Measurements from ENCODE around the gene HYI.
"Not testable (repeated sequence)": the region's sequence is repeated elsewhere in the genome, so short reads cannot be mapped to it uniquely, and the experiment has no call there.

Gene HYI

DNA sequence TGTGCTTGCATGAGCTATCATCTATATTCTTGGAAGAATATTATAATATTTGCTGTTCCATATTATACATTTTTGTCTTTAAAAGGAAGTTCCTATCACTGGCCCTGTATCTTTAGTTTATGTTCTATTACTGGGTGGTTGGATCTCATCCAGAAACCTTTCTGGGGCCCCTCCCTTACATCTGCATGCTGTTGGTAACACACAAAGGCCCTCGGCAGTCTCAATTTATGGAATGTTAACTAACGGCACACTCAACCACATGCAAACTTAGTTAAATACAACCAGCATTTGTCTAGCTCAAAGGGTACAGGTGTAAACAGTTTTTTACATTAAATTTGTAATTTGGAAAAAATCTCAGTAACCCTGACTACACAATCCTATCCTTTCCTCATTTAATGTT, 9.7 kb upstream of the HYI start:
- Histone ChIP-seq H3K9me3 (ENCODE audit: insufficient read depth, low read depth, low read length) (no peaks in the 10 kb centered on the region), H3K4me3 (ENCODE audit: low read length) (no peak overlapping the region), H3K27me3 (ENCODE audit: insufficient read depth, low read length) (no peaks in the 10 kb centered on the region), H3K27ac (ENCODE audit: low read length) (no peak overlapping the region), H3K9ac (ENCODE audit: low read depth, low read length) (no peak overlapping the region), H3K36me3 (ENCODE audit: insufficient read depth, low read depth, low read length) (no peaks in the 10 kb centered on the region), H3K4me1 (ENCODE audit: insufficient read depth, low read length) (no peaks in the 10 kb centered on the region)

DNA sequence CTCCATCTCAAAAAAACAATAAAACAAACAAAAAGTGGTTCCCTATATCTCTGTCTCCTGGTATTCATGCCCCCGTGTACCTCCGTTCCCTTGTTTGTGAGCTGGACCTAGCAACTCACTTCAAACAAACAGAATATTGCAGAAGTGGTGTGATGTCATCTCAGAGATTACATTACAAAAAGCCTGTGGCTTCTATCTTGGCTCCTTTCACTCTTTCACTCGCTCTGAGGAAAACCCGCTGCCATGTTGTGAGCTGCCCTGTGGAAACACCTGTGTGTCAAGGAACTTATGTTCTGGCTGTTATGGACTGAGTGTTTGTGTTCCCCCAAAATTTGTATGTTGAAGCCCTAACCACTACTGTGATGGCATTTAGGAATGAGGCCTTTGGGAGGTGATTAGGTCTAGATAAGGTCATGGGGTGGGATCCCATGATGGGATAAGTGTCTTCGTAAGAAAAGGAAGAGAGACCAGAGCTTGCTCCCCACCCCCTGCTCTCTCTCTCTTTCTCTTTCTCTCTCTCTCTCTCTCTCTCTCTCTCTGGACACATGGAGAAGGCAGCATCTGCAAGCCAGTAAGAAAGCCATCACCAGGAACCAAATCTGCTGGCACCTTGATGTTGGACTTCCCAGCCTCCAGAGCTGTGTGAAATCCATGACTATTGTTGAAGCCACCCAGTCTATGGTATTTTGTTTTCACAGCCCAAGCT, 7.4 kb upstream of the HYI start:
- H3K4me3 ChIP-seq (ENCODE audit: low read length) = no peak overlapping the region
- no peak overlapping the region for H3K9ac ChIP-seq (ENCODE audit: low read depth, low read length)
- H3K36me3 ChIP-seq (ENCODE audit: insufficient read depth, low read depth, low read length) = no peaks in the 10 kb centered on the region
- H3K9me3 ChIP-seq (ENCODE audit: insufficient read depth, low read depth, low read length) = no peaks in the 10 kb centered on the region
- no peaks in the 10 kb centered on the region for H3K4me1 ChIP-seq (ENCODE audit: insufficient read depth, low read length)
- no peaks in the 10 kb centered on the region for H3K27me3 ChIP-seq (ENCODE audit: insufficient read depth, low read length)
- H3K27ac ChIP-seq (ENCODE audit: low read length) = no peak overlapping the region

DNA sequence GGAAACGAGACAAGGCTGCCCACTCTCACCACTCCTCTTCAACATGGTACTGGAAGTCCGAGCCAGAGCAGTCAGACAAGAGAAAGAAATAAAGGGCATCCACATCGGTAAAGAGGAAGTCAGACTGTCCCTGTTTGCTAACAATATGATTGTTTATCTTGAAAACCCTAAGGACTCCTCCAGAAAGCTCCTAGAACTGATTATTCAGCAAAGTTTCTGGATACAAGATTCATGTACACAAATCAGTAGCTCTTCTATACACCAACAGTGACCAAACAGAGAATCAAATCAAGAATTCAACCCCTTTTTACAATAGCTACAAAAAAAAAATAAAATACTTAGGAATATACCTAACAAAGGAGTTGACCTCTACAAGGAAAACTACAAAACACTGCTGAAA, 4.6 kb upstream of the HYI start:
- H3K9ac ChIP-seq (ENCODE audit: low read depth, low read length); H3K9me3 ChIP-seq (ENCODE audit: insufficient read depth, low read depth, low read length); H3K27me3 ChIP-seq (ENCODE audit: insufficient read depth, low read length); H3K4me1 ChIP-seq (ENCODE audit: insufficient read depth, low read length); H3K27ac ChIP-seq (ENCODE audit: low read length); H3K4me3 ChIP-seq (ENCODE audit: low read length); H3K36me3 ChIP-seq (ENCODE audit: insufficient read depth, low read depth, low read length): not testable (repeated sequence)

DNA sequence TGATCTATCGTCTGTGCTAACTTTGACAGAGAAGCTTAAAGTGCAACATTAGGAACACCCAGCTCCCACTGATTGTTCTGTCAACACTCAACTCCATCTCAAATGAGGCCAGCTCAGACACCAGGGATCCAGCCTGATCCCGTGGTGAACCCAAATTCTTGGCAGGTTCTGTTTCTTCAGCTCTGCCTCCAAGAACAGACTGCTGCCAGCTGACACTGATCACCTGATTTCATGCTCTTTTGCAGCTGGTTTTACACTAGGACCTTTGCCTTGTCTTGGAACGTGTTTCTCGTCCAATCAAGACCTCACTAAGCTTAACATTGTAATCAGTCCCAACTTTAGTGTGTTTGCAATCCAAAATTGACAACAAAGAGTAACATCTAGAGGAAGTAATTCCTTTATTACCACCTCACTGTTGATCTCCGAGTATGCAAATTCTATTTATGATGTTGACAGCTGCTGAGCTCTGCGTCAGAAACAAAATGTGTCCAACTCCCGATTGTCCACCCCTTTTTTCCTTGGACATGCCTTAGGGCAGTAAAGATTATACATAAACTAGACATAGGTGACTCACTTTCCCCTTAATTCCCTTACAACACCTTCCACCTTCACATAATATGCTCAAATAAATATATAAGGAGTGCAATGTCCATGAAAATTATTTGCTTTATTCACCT, 1.6 kb upstream of the HYI start:
- H3K36me3 ChIP-seq (ENCODE audit: insufficient read depth, low read depth, low read length) = peaks cover 18% of the 10 kb centered on the region
- peaks cover 7% of the 10 kb centered on the region for H3K4me1 ChIP-seq (ENCODE audit: insufficient read depth, low read length)
- H3K9me3 ChIP-seq (ENCODE audit: insufficient read depth, low read depth, low read length) = no peaks in the 10 kb centered on the region
- H3K9ac ChIP-seq (ENCODE audit: low read depth, low read length) = no peak overlapping the region
- H3K27ac ChIP-seq (ENCODE audit: low read length) = no peak overlapping the region
- no peak overlapping the region for H3K4me3 ChIP-seq (ENCODE audit: low read length)
- H3K27me3 ChIP-seq (ENCODE audit: insufficient read depth, low read length) = 0 out of 2 replicates have a peak, but pooled peaks cover 7% of the 10 kb centered on the region

DNA sequence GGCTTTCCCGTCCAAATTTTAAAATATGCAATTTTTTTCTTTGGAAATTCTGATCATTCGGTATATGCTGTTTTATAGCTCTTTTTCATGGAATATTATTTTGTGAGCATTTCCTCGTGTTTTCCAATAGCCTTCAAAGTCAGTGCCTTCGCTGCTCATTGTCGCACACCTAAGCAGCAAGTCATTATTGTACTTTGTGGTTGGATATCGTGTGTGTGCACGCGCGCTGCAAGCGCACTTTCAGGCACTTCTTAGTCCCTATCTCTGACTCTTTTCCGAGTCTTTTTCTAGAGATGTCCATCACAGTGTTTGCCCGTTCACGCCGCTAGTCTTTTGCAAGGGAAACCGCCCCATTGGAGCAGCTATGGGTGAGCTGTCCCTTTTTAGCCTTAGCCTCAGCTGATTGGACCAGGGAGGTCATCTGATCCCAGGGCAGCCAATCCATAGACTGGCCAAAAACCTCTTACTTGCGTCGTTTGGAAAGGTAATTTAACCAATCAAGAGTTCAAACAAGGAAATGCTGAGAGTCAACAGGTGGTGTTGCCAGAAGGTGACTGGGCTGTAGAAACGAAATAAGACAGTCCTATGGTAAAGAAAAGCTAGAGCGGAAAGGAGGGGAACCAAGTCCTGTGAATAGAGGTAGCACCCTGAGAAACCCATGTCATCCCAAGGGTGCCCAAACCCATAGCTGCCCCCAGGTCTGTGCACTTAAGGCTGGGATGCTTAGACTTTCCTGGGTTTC, 710 bp upstream of the HYI start:
- H3K36me3 ChIP-seq (ENCODE audit: insufficient read depth, low read depth, low read length) = peaks cover 26% of the 10 kb centered on the region
- H3K4me1 ChIP-seq (ENCODE audit: insufficient read depth, low read length) = peaks cover 7% of the 10 kb centered on the region
- H3K27ac ChIP-seq (ENCODE audit: low read length) = no peak overlapping the region
- peak overlapping the region; percentile 78; the same call in 1 of the 2 replicates for H3K9ac ChIP-seq (ENCODE audit: low read depth, low read length)
- peak overlapping the region; percentile 79 for H3K4me3 ChIP-seq (ENCODE audit: low read length)
- 0 out of 2 replicates have a peak, but pooled peaks cover 7% of the 10 kb centered on the region for H3K27me3 ChIP-seq (ENCODE audit: insufficient read depth, low read length)
- no peaks in the 10 kb centered on the region for H3K9me3 ChIP-seq (ENCODE audit: insufficient read depth, low read depth, low read length)

DNA sequence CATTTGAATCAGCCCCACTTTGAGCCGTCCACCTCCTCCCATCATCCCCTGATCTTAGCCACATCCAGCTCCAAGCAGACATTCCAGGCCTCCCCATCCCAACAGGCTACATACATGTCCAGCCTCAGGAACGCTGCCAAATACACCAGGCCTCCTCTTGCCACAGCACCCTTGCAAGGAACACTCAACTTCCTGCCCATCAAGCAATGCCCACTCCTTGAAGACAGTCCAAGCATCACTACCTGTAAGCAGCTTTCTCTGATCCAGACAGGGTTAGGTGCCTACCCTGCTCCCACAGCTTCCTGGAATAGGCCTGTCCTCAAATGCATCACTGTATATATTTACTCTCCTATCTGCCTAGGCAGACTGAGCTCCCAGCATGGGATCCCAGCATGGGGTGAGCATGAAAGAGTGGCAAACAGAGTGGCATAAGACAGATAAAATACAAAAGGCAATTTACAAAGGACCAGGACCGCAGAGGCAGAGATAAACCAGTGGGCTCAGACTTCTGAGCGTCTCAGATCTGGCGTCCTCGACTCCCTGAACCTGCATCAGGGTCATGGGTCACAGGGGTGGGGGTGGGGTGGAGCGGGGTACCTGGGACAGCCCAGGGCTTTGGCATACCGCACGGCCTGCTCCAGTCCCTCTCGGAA, 816 bp downstream of the HYI start:
- Histone ChIP-seq H3K27me3 (ENCODE audit: insufficient read depth, low read length) (0 out of 2 replicates have a peak, but pooled peaks cover 7% of the 10 kb centered on the region), H3K36me3 (ENCODE audit: insufficient read depth, low read depth, low read length) (peaks cover 42% of the 10 kb centered on the region), H3K9me3 (ENCODE audit: insufficient read depth, low read depth, low read length) (no peaks in the 10 kb centered on the region), H3K4me3 (ENCODE audit: low read length) (peak overlapping the region; percentile 62), H3K27ac (ENCODE audit: low read length) (no peak overlapping the region), H3K4me1 (ENCODE audit: insufficient read depth, low read length) (peaks cover 7% of the 10 kb centered on the region), H3K9ac (ENCODE audit: low read depth, low read length) (peak overlapping the region; percentile 48; the same call in 1 of the 2 replicates)

DNA sequence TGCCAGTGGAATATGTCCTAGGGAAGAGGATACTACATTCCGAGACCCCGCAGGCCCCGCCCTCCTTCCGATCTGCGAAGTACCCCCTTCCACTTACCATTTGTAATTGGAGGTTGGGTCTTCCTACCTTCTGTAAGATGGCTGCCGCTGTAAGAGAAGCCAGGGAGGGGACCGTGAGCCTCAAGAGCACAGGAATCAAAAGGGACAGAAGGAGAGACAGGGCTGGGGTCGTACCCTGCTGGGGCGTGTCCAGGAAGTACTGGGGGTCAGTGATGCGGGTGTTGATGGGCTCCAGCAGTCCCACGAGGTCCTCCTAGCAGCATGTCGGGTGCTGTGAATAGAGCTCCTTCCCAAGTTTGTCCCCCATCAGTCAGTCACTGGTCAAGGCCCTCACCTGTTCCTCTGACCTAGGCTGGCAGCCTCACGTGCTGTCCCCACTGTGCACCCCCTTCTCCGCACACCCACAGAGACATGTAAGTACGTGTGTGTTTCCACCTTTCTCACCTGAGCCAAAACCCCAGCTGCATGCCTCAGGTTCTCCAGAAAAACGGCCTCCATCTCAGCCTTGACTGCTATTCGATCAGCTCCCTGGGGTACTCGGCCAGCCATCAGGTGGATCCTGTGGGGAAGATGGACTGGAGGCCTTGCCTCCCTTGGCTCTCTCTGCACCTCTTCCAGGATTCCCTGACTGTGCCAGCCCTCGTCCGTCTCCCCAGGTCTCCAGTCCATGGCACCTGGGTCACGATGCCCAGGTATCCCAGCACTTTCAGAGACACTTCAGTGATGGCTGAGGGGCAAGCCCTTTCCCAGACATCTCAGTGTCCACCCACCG, 1.8 kb downstream of the HYI start:
- Histone ChIP-seq H3K4me3 (ENCODE audit: low read length) (no peak overlapping the region), H3K4me1 (ENCODE audit: insufficient read depth, low read length) (peaks cover 7% of the 10 kb centered on the region), H3K36me3 (ENCODE audit: insufficient read depth, low read depth, low read length) (peaks cover 52% of the 10 kb centered on the region), H3K27ac (ENCODE audit: low read length) (no peak overlapping the region), H3K27me3 (ENCODE audit: insufficient read depth, low read length) (0 out of 2 replicates have a peak, but pooled peaks cover 7% of the 10 kb centered on the region), H3K9ac (ENCODE audit: low read depth, low read length) (no peak overlapping the region), H3K9me3 (ENCODE audit: insufficient read depth, low read depth, low read length) (no peaks in the 10 kb centered on the region)

DNA sequence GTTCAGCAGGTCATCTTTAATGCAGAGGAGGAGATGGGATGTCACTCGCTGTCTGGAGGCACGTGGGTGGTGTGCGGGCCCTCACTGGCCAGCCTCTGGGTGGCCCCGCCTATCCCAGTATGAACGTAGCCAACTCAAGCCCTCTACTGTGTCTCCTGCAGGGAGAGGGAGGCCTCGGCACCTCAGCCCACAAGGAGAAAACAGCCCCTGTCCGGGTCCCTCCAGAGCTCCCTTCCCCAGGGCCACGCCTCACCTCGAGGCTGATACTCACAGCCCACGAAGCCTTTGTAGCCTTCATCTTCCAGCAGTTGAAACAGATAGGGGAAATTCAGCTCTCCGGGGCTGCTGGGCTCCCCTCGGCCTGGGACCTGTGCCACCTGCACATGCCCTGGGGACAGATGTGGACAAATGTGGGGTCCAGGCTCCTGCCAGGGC, 2.6 kb downstream of the HYI start:
- Histone ChIP-seq H3K36me3 (ENCODE audit: insufficient read depth, low read depth, low read length) (peaks cover 59% of the 10 kb centered on the region), H3K9ac (ENCODE audit: low read depth, low read length) (no peak overlapping the region), H3K4me3 (ENCODE audit: low read length) (no peak overlapping the region), H3K27me3 (ENCODE audit: insufficient read depth, low read length) (0 out of 2 replicates have a peak, but pooled peaks cover 7% of the 10 kb centered on the region), H3K27ac (ENCODE audit: low read length) (no peak overlapping the region), H3K9me3 (ENCODE audit: insufficient read depth, low read depth, low read length) (no peaks in the 10 kb centered on the region), H3K4me1 (ENCODE audit: insufficient read depth, low read length) (peaks cover 7% of the 10 kb centered on the region)

DNA sequence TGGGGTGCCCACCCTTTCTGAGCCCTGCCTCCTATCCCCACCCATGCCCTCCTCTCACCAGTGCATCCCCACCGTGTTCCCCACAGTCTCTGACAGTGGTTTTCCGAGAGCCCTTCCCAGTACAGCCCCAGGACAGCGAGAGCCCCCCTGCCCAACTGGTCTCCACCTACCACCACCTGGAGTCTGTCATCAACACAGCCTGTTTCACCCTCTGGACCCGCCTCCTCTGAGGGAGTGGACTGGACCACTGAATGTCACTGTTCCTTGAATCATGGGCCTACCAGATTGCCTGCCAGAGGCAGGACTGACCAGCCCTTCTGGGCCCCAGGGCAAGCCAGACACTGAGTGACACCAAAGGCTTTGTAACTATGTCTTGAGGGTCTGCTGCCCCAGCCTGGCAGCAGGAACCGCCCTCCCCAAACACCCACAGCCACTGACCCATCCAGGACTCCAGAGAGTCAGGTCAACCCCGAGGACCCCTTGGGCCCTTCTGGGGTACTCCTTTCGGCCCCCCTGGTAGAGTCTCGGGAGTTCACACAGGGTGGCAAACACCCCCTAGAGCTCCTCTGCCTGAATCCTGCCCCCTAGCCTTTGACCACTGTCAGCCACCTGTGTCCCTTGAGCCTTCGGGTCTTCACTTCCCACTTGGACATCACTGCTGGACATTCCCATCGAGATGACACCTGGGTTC, 3.3 kb downstream of the HYI start:
- Histone ChIP-seq H3K27me3 (ENCODE audit: insufficient read depth, low read length) (0 out of 2 replicates have a peak, but pooled peaks cover 3% of the 10 kb centered on the region), H3K4me1 (ENCODE audit: insufficient read depth, low read length) (peaks cover 7% of the 10 kb centered on the region), H3K36me3 (ENCODE audit: insufficient read depth, low read depth, low read length) (peaks cover 64% of the 10 kb centered on the region), H3K27ac (ENCODE audit: low read length) (no peak overlapping the region), H3K4me3 (ENCODE audit: low read length) (no peak overlapping the region), H3K9me3 (ENCODE audit: insufficient read depth, low read depth, low read length) (no peaks in the 10 kb centered on the region), H3K9ac (ENCODE audit: low read depth, low read length) (no peak overlapping the region)

DNA sequence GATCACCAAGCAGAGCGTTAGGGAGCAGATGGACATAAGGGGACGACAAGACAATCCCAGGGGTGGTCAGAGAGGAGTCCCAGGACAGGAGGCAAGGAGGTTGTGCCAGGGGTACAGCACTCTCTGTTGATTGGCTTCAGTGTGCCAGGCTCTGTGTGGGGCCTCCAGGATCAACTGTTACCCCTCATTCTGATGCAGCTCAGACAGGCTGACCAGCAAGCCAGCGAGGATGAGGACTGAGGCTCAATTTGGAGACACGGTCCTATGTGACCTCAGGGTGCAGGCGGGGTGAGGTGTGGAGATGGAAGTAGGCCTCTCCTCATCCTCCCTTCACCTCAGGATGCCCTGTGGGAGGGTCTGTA, 4.0 kb downstream of the HYI start:
- Histone ChIP-seq H3K9me3 (ENCODE audit: insufficient read depth, low read depth, low read length) (no peaks in the 10 kb centered on the region), H3K27me3 (ENCODE audit: insufficient read depth, low read length) (no peaks in the 10 kb centered on the region), H3K9ac (ENCODE audit: low read depth, low read length) (no peak overlapping the region), H3K4me3 (ENCODE audit: low read length) (no peak overlapping the region), H3K4me1 (ENCODE audit: insufficient read depth, low read length) (peaks cover 7% of the 10 kb centered on the region), H3K27ac (ENCODE audit: low read length) (no peak overlapping the region), H3K36me3 (ENCODE audit: insufficient read depth, low read depth, low read length) (peaks cover 64% of the 10 kb centered on the region)

Data from iPS-20b (cell line).